Caco-2 (cell line): Measurements from ENCODE around the gene SMARCD2. TPM values are rescaled to one million over a fixed set of nuclear protein-coding genes. Genes with fewer than 3 reads are reported as not detected.

ENCODE experiments used
- BruUV-seq: library from RNA; stranded (reverse); fragments of 400-500 nt; replicated peaks from 2 replicates; lab custom pipeline; 2021; lab: Mats Ljungman, UMichigan
- CTCF ChIA-PET: fragments of 300-600 bp; sonication (Branson Sonifier 250); formaldehyde crosslinking; loops from one replicate; lab custom pipeline; 2022; ENCODE audit warnings: antibody characterized with exemption; lab: Charles Lee
- POLR2A ChIA-PET: fragments of 300-600 bp; sonication (Branson Sonifier 250); formaldehyde crosslinking; loops from one replicate; lab custom pipeline; 2022; ENCODE audit warnings: antibody characterized with exemption; lab: Charles Lee
- DNase-seq, 2 experiments: peaks; one replicate each; pipeline versions ENCODE4 v3.0.0 to v3.0.0-alpha.2; 2020 to 2022
- H3K27me3 ChIP-seq: replicated peaks from 2 replicates; pipeline ENCODE4 v1.6.0; 2011; ENCODE audit warnings: low read length; ENCODE audit not compliant: control insufficient read depth, insufficient read depth
- H3K36me3 ChIP-seq: 2 replicates; pipeline ENCODE4 v1.5.1; 2011; ENCODE audit warnings: low read length; ENCODE audit not compliant: control insufficient read depth, insufficient read depth
- H3K4me1 ChIP-seq: fragments of 250-450 bp; sonication (Bioruptor Pico); 2 replicates; pipeline ENCODE4 v1.5.1; 2020; ENCODE audit warnings: mild to moderate bottlenecking
- H3K4me3 ChIP-seq: 2 replicates; pipeline ENCODE4 v1.5.1; 2011; ENCODE audit warnings: low read depth, mild to moderate bottlenecking, control low read depth, low read length
- H3K9me3 ChIP-seq: fragments of 250-450 bp; sonication (Bioruptor Pico); 2 replicates; pipeline ENCODE4 v1.5.1; 2020; ENCODE audit warnings: mild to moderate bottlenecking, moderate library complexity
- H3K27ac Mint-ChIP-seq: one replicate; pipeline ENCODE4 v1.8.0; 2022; ENCODE audit warnings: mixed read lengths; ENCODE audit not compliant: unreplicated experiment
- H3K27me3 Mint-ChIP-seq: one replicate; pipeline ENCODE4 v1.8.0; 2022; ENCODE audit warnings: mixed read lengths; ENCODE audit not compliant: insufficient read depth, unreplicated experiment
- H3K36me3 Mint-ChIP-seq: one replicate; pipeline ENCODE4 v1.8.0; 2022; ENCODE audit warnings: mild to moderate bottlenecking, mixed read lengths; ENCODE audit not compliant: insufficient read depth, unreplicated experiment
- H3K4me1 Mint-ChIP-seq: one replicate; pipeline ENCODE4 v1.8.0; 2022; ENCODE audit warnings: low read depth, mixed read lengths; ENCODE audit not compliant: unreplicated experiment
- H3K4me3 Mint-ChIP-seq: one replicate; pipeline ENCODE4 v1.8.0; 2022; ENCODE audit warnings: mild to moderate bottlenecking, moderate library complexity, mixed read lengths; ENCODE audit not compliant: unreplicated experiment
- H3K9me3 Mint-ChIP-seq: one replicate; pipeline ENCODE4 v1.8.0; 2022; ENCODE audit warnings: mixed read lengths; ENCODE audit not compliant: unreplicated experiment
- intact Hi-C: fragments of 100-400 bp; cut with micrococcal nuclease; formaldehyde crosslinking; loops from one replicate; pipeline ENCODE4 v1.10.0; 2022; ENCODE audit not compliant: unreplicated experiment
- total RNA-seq: library from RNA; stranded (reverse); gene quantifications from 2 replicates; pipeline ENCODE4 v1.2.3, GENCODE V29; 2022
- TF ChIP-seq, protein P1 (sequence below), 2 experiments: fragments of 200-600 bp in 1 of 2; IDR thresholded peaks; 1 replicate in 1 of 2; 2 replicates in 1 of 2; pipeline versions ENCODE4 v1.5.1 to v1.8.0; 2011 to 2022; ENCODE audit warnings: antibody characterized with exemption in 1 of 2, control low read depth in 1 of 2, inconsistent platforms in 1 of 2, low read depth in 1 of 2, low read length in 1 of 2, mild to moderate bottlenecking in 1 of 2, moderate library complexity in 1 of 2; ENCODE audit not compliant: insufficient read depth in 1 of 2, severe bottlenecking in 1 of 2, unreplicated experiment in 1 of 2

The SMARCD2 gene
- total RNA-seq, 1 experiment from 2014 or later, result 134 TPM

GRCh38 chr17:63790057-63790456, 52.4 kb downstream of the SMARCD2 start:
- Histone ChIP-seq H3K9me3 (no peaks in the 10 kb centered on the region), H3K36me3 (peaks cover 2% of the 10 kb centered on the region; the same call in 1 of the 2 replicates), H3K27me3 (no peaks in the 10 kb centered on the region), H3K4me1 (no peaks in the 10 kb centered on the region), H3K4me3 (no peak overlapping the region)
- Mint-ChIP-seq H3K4me1 (no peaks in the 10 kb centered on the region), H3K27me3 (no peaks in the 10 kb centered on the region), H3K36me3 (peaks cover 91% of the 10 kb centered on the region), H3K27ac (no peak overlapping the region), H3K4me3 (no peak overlapping the region), H3K9me3 (no peaks in the 10 kb centered on the region)
- BruUV-seq, result no TSS peak
- POLR2A ChIA-PET, result interaction anchor here (1.1 kb wide), 1 partner anchor 16 kb away, joined by 3 read pairs; the partner anchor contains the start of genes CCDC47 and DDX42
- intact Hi-C loops, result no loop called here
- CTCF ChIA-PET, result no interaction called here
- no peak for DNase-seq
- TF ChIP-seq, protein P1, sequence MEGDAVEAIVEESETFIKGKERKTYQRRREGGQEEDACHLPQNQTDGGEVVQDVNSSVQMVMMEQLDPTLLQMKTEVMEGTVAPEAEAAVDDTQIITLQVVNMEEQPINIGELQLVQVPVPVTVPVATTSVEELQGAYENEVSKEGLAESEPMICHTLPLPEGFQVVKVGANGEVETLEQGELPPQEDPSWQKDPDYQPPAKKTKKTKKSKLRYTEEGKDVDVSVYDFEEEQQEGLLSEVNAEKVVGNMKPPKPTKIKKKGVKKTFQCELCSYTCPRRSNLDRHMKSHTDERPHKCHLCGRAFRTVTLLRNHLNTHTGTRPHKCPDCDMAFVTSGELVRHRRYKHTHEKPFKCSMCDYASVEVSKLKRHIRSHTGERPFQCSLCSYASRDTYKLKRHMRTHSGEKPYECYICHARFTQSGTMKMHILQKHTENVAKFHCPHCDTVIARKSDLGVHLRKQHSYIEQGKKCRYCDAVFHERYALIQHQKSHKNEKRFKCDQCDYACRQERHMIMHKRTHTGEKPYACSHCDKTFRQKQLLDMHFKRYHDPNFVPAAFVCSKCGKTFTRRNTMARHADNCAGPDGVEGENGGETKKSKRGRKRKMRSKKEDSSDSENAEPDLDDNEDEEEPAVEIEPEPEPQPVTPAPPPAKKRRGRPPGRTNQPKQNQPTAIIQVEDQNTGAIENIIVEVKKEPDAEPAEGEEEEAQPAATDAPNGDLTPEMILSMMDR (IDR thresholded peaks at IDR 0.05; ENCODE audit: insufficient read depth in 1 of 2, low read depth in 1 of 2, low read length in 1 of 2, severe bottlenecking in 1 of 2, unreplicated experiment in 1 of 2), result no peak

DNA sequence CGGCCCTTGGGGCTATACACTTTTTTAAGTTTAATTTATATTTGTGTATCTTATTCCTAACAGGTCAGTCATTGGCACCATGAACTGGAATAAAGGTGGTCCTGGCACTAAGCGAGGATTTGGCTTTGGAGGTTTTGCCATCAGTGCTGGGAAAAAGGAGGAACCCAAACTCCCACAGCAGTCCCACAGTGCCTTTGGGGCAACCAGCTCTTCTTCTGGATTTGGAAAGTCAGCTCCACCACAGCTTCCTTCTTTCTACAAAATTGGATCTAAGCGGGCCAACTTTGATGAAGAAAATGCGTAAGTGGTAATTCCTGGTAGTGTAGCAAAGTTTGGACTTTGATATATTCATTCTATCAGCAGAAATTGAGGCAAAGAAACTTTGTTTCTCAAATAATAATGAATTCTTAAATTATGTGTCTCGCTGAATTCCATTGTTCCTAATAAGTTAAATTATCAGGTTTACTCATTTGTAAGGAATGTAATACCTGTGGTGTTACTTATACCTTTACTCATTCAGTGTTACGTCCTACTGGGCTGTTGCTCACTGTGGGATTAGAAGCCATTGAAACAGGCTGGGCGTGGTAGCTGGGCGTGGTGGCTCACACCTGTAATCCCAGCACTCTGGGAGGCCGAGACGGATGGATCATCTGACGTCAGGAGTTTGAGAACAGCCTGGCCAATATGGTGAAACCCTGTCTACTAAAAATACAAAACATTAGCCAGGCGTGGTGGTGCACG, 55.3 kb downstream of the SMARCD2 start:
- Histone ChIP-seq H3K9me3 (no peaks in the 10 kb centered on the region), H3K4me1 (no peaks in the 10 kb centered on the region), H3K36me3 (peaks cover 2% of the 10 kb centered on the region; the same call in 1 of the 2 replicates), H3K27me3 (no peaks in the 10 kb centered on the region), H3K4me3 (no peak overlapping the region)
- no peaks in the 10 kb centered on the region for H3K9me3 Mint-ChIP-seq
- ChIA-PET CTCF (no interaction called here), POLR2A (no interaction called here)
- peaks cover 8% of the 10 kb centered on the region for H3K4me1 Mint-ChIP-seq
- TF ChIP-seq, protein P1 (IDR thresholded peaks at IDR 0.05; ENCODE audit: insufficient read depth in 1 of 2, low read depth in 1 of 2, low read length in 1 of 2, severe bottlenecking in 1 of 2, unreplicated experiment in 1 of 2), result no peak
- H3K4me3 Mint-ChIP-seq, result no peak overlapping the region
- DNase-seq, result no peak
- intact Hi-C loops, result no loop called here
- no peak overlapping the region for H3K27ac Mint-ChIP-seq
- peaks cover 87% of the 10 kb centered on the region for H3K36me3 Mint-ChIP-seq
- BruUV-seq, result no TSS peak
- H3K27me3 Mint-ChIP-seq, result no peaks in the 10 kb centered on the region

DNA sequence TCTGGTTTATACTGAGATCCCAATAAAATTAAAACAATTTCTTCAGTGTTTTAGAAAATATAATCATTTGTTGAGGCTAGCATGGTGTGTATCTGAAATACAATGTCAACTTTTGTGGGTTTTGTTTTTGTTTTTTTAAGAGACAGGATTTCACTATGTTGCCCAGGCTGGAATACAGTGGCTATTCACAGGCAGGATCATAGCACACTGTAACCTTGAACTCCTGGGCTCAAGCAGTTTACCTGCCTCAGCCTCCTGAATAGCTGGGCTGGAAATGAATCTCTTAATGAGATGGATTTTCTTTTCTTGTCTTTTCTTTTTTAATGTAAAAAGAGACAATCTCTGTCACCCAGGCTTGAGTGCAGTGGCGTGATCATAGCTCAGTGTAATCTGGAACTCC, 56.4 kb downstream of the SMARCD2 start:
- CTCF ChIA-PET, result interaction anchor here (0.6 kb wide), 1 partner anchor 44 kb away, joined by 4 read pairs; no protein-coding TSS in a partner anchor
- no TSS peak for BruUV-seq

More for the DNA sequence above, 56.4 kb downstream of the SMARCD2 start:
- no peaks in the 10 kb centered on the region for H3K9me3 ChIP-seq
- H3K4me1 Mint-ChIP-seq, result peaks cover 14% of the 10 kb centered on the region
- TF ChIP-seq, protein P1 (IDR thresholded peaks at IDR 0.05; ENCODE audit: insufficient read depth in 1 of 2, low read depth in 1 of 2, low read length in 1 of 2, severe bottlenecking in 1 of 2, unreplicated experiment in 1 of 2), result no peak
- H3K36me3 ChIP-seq, result peaks cover 2% of the 10 kb centered on the region; the same call in 1 of the 2 replicates
- no peaks in the 10 kb centered on the region for H3K27me3 ChIP-seq
- peaks cover 85% of the 10 kb centered on the region for H3K36me3 Mint-ChIP-seq
- H3K27ac Mint-ChIP-seq, result no peak overlapping the region
- intact Hi-C loops, result no loop called here
- POLR2A ChIA-PET, result no interaction called here
- no peak overlapping the region for H3K4me3 Mint-ChIP-seq
- H3K4me1 ChIP-seq, result no peaks in the 10 kb centered on the region
- H3K4me3 ChIP-seq, result no peak overlapping the region
- DNase-seq, result no peak
- H3K9me3 Mint-ChIP-seq, result no peaks in the 10 kb centered on the region
- no peaks in the 10 kb centered on the region for H3K27me3 Mint-ChIP-seq
